ENCODE data around the gene SYCP1.

DNA sequence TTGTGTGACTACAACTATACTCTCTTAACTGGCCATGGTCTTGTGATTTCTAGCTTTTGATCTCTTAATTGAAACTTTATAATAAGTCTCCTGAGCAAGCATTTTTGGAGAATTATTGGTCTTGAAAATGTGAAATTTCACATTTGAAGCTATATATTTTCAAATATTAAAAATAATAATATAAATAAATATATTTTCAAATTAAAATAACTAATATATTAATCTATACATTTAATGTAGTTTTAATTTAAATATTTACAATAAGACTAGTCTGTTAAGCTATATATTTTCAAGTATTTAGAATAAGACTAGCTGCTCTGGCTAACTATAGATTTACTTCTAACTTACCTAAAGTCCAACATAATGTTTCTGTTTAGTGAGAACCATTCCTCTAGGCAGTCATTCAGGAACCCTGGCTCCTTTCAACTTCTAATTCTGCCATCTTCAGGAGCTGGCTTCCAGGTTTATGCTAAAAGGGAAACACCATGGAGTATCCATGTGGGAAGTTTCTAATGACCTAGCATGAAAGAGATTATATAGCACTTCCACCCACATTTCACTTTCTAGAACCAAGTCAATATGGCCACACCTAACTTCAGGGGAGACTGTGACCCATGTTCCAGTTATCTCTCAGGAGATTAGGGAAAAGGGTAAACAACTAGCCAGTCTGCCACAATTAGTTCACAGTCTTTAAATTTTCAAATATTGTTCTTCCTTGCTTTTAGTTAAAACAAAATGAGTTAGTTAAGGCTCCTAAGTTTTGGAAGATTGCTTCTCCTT lies 143.0 kb downstream of the SYCP1 start:
- TF ChIP-seq POLR2A (IDR thresholded peaks at IDR 0.05): no peak
- TF ChIP-seq, protein P1, sequence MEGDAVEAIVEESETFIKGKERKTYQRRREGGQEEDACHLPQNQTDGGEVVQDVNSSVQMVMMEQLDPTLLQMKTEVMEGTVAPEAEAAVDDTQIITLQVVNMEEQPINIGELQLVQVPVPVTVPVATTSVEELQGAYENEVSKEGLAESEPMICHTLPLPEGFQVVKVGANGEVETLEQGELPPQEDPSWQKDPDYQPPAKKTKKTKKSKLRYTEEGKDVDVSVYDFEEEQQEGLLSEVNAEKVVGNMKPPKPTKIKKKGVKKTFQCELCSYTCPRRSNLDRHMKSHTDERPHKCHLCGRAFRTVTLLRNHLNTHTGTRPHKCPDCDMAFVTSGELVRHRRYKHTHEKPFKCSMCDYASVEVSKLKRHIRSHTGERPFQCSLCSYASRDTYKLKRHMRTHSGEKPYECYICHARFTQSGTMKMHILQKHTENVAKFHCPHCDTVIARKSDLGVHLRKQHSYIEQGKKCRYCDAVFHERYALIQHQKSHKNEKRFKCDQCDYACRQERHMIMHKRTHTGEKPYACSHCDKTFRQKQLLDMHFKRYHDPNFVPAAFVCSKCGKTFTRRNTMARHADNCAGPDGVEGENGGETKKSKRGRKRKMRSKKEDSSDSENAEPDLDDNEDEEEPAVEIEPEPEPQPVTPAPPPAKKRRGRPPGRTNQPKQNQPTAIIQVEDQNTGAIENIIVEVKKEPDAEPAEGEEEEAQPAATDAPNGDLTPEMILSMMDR (IDR thresholded peaks at IDR 0.05): no peak
- no peak for TF ChIP-seq EP300 (IDR thresholded peaks at IDR 0.05; ENCODE audit: low read depth)
- TF ChIP-seq POLR2AphosphoS5 (IDR thresholded peaks at IDR 0.05): no peak

All from transverse colon (tissue), 4 donors.